ENCODE measurements around the gene SREBF2. TPM values are rescaled to one million over a fixed set of nuclear protein-coding genes. Genes with fewer than 3 reads are reported as not detected.

SREBF2 gene
- total and polyA plus RNA-seq, 2 donors (not counting 1 experiment from before 2014, with no cell fraction given): 116 to 287 TPM

GRCh38 chr22:41893591-41894375 lies 60.9 kb downstream of the SREBF2 start:
- peaks cover 17% of the 10 kb centered on the region for H3K4me1 Mint-ChIP-seq
- Histone ChIP-seq H3K4me3 (ENCODE audit: control extremely low read depth in 1 of 5, extremely low read depth in 1 of 5, insufficient read depth in 1 of 5, low read depth in 2 of 5, low read length in 4 of 5) (no peak overlapping the region), H2AFZ (ENCODE audit: insufficient read depth, low read depth, low read length, poor library complexity, severe bottlenecking) (no peak overlapping the region), H3K27me3 (replicated peaks in 1 of 4; ENCODE audit: control extremely low read depth in 1 of 4, control insufficient read depth in 3 of 4, insufficient read depth in 4 of 4, low read length in 3 of 4) (no peaks in the 10 kb centered on the region), H3K79me2 (ENCODE audit: control insufficient read depth, insufficient read depth, low read length) (peaks cover 22% of the 10 kb centered on the region), H3K4me2 (replicated peaks; ENCODE audit: low read depth, low read length, poor library complexity, severe bottlenecking) (no peak overlapping the region), H3K9me3 (ENCODE audit: control extremely low read depth in 1 of 3, control insufficient read depth in 2 of 3, insufficient read depth in 1 of 3, low read length in 2 of 3) (no peaks in the 10 kb centered on the region), H4K20me1 (ENCODE audit: control insufficient read depth, insufficient read depth, low read length, poor library complexity, severe bottlenecking) (peaks cover 20% of the 10 kb centered on the region), H3K4me1 (ENCODE audit: control insufficient read depth in 2 of 2, insufficient read depth in 2 of 2, low read length in 2 of 2) (peaks cover 5 to 8% of the 10 kb centered on the region in 2 donors), H3K27ac (ENCODE audit: low read length in 2 of 2) (no peak overlapping the region), H3K9ac (ENCODE audit: low read length) (no peak overlapping the region), H3K36me3 (replicated peaks in 1 of 2; ENCODE audit: control extremely low read depth in 1 of 2, control insufficient read depth in 1 of 2, extremely low read depth in 1 of 2, insufficient read depth in 2 of 2, low read length in 1 of 2) (peaks cover 4 to 82% of the 10 kb centered on the region in 2 experiments)
- H3K9me3 Mint-ChIP-seq (ENCODE audit: insufficient read depth): no peaks in the 10 kb centered on the region
- POLR2A ChIA-PET: no interaction called here
- no peak overlapping the region for H3K27ac Mint-ChIP-seq
- DNase-seq (no peak), ATAC-seq (ENCODE audit: low read depth) (no peak)
- TF ChIP-seq CTCF (IDR thresholded peaks at IDR 0.05) (no peak), EZH2 (IDR thresholded peaks at IDR 0.05; ENCODE audit: borderline replicate concordance, insufficient read depth, low read depth, low read length, poor library complexity, severe bottlenecking) (no peak)
- H3K27me3 Mint-ChIP-seq: no peaks in the 10 kb centered on the region
- CTCF ChIA-PET: interaction anchor here (1.0 to 1.2 kb wide), 3 partner anchors 8 to 18 kb away, joined by 3 to 5 read pairs (median 4); no protein-coding TSS in a partner anchor
- intact Hi-C loops (cut with micrococcal nuclease): no loop called here
- no peak overlapping the region for H3K4me3 Mint-ChIP-seq
- WGBS (ENCODE audit: insufficient coverage): 98% methylated on average over 5 of the region's 7 CpGs

GRCh38 chr22:41898645-41899044 lies 65.7 kb downstream of the SREBF2 start:
- H3K27me3 ChIP-seq (replicated peaks in 1 of 4; ENCODE audit: control extremely low read depth in 1 of 4, control insufficient read depth in 3 of 4, insufficient read depth in 4 of 4, low read length in 3 of 4): no peaks in the 10 kb centered on the region
- H3K4me3 ChIP-seq (ENCODE audit: control extremely low read depth in 1 of 5, extremely low read depth in 1 of 5, insufficient read depth in 1 of 5, low read depth in 2 of 5, low read length in 4 of 5): no peak overlapping the region
- no peaks in the 10 kb centered on the region for H3K9me3 ChIP-seq (ENCODE audit: control extremely low read depth in 1 of 3, control insufficient read depth in 2 of 3, insufficient read depth in 1 of 3, low read length in 2 of 3)
- intact Hi-C loops (cut with micrococcal nuclease): no loop called here
- Mint-ChIP-seq H3K4me3 (no peak overlapping the region), H3K9me3 (ENCODE audit: insufficient read depth) (no peaks in the 10 kb centered on the region), H3K4me1 (no peaks in the 10 kb centered on the region), H3K27ac (peak overlapping the region; percentile 15), H3K27me3 (no peaks in the 10 kb centered on the region)
- H2AFZ ChIP-seq (ENCODE audit: insufficient read depth, low read depth, low read length, poor library complexity, severe bottlenecking): no peak overlapping the region
- ATAC-seq (ENCODE audit: low read depth) (no peak), DNase-seq (no peak)
- no peak overlapping the region for H3K4me2 ChIP-seq (replicated peaks; ENCODE audit: low read depth, low read length, poor library complexity, severe bottlenecking)
- peaks cover 16% of the 10 kb centered on the region for H4K20me1 ChIP-seq (ENCODE audit: control insufficient read depth, insufficient read depth, low read length, poor library complexity, severe bottlenecking)
- CTCF ChIA-PET: interaction anchor here (0.6 to 1.2 kb wide), 2 partner anchors 64 to 67 kb away, joined by 3 to 5 read pairs; no protein-coding TSS in a partner anchor
- POLR2A ChIA-PET: interaction anchor here (0.6 to 1.1 kb wide), 3 partner anchors 9 to 29 kb away, joined by 3 to 4 read pairs (median 3); no protein-coding TSS in a partner anchor
- no peak overlapping the region for H3K9ac ChIP-seq (ENCODE audit: low read length)
- no peaks in the 10 kb centered on the region for H3K4me1 ChIP-seq (ENCODE audit: control insufficient read depth in 2 of 2, insufficient read depth in 2 of 2, low read length in 2 of 2)
- peaks cover under 1 to 89% of the 10 kb centered on the region in 2 experiments for H3K36me3 ChIP-seq (replicated peaks in 1 of 2; ENCODE audit: control extremely low read depth in 1 of 2, control insufficient read depth in 1 of 2, extremely low read depth in 1 of 2, insufficient read depth in 2 of 2, low read length in 1 of 2)
- no peak overlapping the region for H3K27ac ChIP-seq (ENCODE audit: low read length in 2 of 2)
- WGBS (ENCODE audit: insufficient coverage): 94% methylated on average over 10 of the region's 11 CpGs
- no peaks in the 10 kb centered on the region for H3K79me2 ChIP-seq (ENCODE audit: control insufficient read depth, insufficient read depth, low read length)
- no peak for TF ChIP-seq CTCF (IDR thresholded peaks at IDR 0.05)
- TF ChIP-seq EZH2 (IDR thresholded peaks at IDR 0.05; ENCODE audit: borderline replicate concordance, insufficient read depth, low read depth, low read length, poor library complexity, severe bottlenecking): no peak
